Measurements from ENCODE around the gene PHKB.

DNA sequence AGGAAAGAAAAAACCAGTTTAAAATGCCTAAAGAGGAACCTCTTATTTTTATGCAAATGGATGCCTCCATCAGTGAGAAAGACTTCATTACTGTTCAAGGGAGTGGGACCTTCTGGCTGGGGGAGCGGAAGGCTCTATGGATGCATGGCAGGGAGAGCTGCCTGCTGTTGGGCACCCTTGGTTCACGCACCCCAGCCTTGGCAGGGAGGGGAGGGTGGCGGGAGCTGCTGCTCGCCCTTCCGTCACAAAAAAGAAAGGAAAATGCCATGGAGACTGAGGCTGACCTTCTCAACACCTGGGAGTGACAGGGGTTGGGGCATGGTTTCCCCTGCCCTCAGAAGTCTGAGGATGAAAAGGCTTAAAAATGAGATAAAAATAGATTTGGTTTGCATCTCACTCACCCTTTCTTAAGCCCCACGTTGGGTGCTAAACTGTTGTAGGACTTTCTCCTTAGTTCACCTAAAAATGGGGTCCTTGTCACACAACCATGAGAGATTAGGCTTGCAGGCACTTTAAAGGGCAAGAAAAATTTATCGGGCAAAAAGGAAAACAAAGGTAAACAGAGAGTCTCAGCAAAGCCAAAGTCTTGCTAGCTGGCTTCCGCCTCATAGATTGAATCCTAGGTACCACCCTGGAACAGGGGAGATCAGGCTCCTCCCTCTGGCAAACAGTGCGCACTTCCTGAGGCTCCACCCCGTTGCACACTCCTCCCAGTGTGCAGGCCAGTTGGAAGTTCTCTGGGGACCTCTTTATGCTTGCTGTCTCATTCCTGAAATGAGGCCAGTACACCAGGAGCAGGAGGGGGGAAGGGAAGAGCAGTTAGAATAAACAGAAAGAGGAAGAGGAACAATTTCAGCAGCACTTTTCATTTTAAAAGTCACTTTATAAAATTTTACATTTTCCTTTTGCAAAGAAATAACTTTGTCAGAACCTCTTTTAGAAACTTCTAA lies 31.6 kb downstream of the PHKB start:
- TF ChIP-seq, protein P1, sequence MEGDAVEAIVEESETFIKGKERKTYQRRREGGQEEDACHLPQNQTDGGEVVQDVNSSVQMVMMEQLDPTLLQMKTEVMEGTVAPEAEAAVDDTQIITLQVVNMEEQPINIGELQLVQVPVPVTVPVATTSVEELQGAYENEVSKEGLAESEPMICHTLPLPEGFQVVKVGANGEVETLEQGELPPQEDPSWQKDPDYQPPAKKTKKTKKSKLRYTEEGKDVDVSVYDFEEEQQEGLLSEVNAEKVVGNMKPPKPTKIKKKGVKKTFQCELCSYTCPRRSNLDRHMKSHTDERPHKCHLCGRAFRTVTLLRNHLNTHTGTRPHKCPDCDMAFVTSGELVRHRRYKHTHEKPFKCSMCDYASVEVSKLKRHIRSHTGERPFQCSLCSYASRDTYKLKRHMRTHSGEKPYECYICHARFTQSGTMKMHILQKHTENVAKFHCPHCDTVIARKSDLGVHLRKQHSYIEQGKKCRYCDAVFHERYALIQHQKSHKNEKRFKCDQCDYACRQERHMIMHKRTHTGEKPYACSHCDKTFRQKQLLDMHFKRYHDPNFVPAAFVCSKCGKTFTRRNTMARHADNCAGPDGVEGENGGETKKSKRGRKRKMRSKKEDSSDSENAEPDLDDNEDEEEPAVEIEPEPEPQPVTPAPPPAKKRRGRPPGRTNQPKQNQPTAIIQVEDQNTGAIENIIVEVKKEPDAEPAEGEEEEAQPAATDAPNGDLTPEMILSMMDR (optimal IDR thresholded peaks at IDR 0.05 in 1 of 3, IDR thresholded peaks at IDR 0.05 in 1 of 3, conservative IDR thresholded peaks at IDR 0.05 in 1 of 3; ENCODE audit: extremely low read depth in 1 of 3, insufficient read depth in 2 of 3, low read length in 3 of 3) = no peak
- TF ChIP-seq EZH2 (IDR thresholded peaks at IDR 0.05; ENCODE audit: low read length) = no peak
